OCI-M2 (cell line): ENCODE results near the gene CES4A.
"Not testable (repeated sequence)": the region's sequence is repeated elsewhere in the genome, so short reads cannot be mapped to it uniquely, and the experiment has no call there.

ENCODE experiments used
- DNase-seq: peaks from one replicate; lab custom pipeline; 2025; ENCODE audit not compliant: unreplicated experiment; lab: John Stamatoyannopoulos, UW

CES4A gene

DNA sequence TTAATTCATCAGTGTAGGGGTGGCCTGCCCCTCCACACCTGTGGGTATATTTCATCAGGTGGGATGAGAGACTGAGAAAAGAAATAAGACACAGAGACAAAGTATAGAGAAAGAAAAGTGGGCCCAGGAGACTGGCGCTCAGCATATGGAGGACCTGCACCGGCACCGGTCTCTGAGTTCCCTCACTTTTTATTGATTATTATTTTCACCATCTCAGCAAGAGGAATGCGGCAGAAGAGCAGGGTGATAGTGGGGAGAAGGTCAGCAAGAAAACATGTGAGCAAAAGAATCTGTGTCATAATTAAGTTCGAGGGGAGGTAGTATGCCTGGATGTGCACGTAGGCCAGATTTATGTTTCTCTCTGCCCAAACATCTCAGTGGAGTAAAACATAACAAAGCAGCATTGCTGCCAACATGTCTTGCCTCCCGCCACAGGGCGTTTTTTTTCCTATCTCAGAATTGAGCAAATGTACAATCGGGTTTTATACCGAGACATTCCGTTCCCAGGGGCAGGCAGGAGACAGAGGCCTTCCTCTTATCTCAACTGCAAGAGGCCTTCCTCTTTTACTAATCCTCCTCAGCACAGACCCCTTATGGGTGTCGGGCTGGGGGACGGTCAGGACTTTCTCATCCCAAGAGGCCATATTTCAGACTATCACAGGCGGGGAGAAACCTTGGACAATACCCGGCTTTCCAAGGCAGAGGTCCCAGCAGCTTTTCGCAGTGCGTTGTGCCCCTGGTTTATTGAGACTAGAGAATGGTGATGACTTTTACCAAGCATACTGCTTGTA is 32.8 kb upstream of the CES4A start:
- DNase-seq, result not testable (repeated sequence)

DNA sequence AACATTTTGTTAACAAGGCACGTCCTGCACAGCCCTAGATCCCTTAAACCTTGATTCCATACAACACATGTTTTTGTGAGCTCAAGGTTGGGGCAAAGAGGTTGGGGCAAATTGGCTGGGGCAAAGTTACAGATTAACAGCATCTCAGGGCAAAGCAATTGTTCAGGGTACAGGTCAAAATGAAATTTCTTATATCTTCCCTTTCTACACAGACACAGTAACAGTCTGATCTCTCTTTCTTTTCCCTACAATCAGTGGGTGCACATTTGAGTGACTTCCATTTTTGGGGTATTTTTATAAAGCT is 32.3 kb upstream of the CES4A start:
- not testable (repeated sequence) for DNase-seq

DNA sequence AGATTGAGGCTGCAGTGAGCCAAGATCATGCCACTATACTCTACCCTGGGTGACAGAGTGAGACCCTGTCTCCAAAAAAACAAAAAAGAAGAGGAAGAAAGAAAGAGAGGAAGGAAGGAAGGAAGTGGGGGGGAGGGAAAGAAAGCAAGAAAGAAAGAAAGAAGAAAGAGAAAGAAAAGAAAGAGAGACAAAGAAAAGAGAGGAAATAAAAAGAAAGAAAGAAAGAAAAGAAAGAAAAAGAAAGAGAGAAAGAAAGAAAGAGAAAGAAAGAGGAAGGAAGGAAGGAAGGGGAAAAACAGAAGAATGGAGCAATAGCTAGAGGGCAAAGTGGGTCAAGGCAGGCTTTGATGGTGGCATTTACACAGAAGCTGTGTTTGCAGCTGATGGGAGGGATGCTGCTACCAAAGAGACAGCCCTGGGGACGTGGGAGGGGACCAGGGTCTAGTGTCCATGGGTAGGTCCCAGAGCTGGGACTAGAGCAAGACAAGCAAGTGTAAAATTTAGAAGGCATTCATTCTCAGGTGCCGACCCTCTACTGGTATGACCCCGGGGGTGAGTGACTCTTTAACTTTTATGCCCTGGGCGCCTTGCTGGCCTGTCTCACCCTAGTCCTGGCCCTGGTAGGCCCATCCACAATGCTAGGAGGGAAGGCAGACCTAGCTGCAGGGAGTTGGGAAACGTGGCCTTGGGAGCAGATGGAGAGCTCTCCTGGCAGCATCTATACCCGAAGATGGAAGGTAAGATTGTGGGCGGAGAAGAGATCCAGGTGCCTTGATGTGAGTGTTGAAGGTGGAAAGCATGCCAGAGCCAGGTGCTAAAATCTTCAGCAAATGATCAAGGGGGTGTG is 29.3 kb upstream of the CES4A start:
- no peak for DNase-seq

DNA sequence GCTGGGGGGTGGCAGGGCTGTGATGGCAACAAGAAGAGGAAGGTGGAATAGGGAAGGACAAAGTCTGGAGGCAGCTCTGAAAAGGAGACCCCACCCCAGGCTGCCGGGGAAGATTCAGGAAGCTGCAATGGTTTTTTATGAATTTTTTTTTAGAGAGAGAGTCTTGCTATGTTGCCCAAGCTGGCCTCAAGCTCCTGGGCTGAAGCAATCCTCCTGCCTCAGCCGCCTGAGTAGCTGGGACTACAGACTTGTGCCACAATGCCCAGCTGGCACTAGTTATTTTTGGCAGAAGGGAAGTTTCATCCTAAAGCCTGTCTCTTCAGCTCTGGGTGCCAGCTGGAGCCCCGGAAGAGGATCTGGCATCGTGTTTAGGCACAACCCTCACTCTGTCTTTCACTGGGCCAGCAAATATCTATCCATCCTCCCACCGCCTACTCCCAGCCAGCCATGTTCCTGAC is 28.7 kb upstream of the CES4A start:
- DNase-seq, result no peak

DNA sequence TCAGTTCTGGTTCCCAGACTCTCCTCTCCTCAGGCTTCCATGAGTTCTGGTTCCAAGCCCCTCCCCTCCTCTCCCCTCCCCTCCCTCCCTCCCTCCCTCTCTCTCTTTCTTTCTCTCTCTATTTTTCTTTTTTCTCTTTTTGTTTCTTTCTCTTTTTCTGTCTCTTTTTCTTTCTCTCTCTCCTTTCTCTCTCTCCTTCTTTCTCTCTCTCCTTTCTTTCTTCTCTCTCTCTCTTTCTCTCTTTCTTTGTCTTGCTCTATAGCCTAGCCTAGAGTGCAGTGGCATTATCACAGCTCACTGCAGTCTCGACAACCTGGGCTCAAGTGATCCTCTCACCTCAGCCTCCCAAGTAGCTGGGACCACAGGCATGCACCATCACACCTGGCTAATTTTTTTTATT is 28.1 kb upstream of the CES4A start:
- no peak for DNase-seq

DNA sequence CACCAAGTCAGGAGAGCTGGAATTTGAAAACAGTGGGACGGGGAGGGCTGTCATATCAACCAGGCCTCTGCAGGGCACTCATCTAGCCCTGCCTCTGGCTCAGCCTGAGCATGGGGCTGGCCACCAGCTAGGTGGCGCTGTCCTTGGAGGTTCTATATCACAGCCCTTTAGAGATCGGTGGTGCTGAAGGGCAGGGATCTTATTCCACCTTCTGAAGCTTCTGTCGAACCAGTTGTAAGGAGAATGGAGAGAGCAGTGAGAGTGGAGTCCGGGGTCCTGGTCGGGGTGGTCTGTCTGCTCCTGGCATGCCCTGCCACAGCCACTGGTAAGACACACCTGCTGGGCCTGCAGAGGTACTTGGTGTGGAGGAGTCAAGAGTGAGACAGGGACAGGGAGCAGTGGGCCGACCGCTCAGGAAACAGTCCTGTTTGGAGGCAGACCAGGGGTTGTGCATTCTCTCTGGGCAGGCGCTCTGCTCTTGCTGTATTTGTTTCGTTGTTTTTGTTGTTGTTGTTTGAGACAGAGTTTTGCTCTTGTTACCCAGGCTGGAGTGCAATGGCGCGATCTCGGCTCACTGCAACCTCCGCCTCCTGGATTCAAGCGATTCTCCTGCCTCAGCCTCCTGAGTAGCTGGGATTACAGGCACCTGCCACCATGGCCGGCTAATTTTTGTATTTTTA is 27.2 kb upstream of the CES4A start, which contains the start of gene CES3:
Gene CES3 (plus strand): TSS at position 202 of the 680 bp plus-strand sequence. CDS start 42 bp downstream, at position 244.
- DNase-seq, result peak; percentile 47

DNA sequence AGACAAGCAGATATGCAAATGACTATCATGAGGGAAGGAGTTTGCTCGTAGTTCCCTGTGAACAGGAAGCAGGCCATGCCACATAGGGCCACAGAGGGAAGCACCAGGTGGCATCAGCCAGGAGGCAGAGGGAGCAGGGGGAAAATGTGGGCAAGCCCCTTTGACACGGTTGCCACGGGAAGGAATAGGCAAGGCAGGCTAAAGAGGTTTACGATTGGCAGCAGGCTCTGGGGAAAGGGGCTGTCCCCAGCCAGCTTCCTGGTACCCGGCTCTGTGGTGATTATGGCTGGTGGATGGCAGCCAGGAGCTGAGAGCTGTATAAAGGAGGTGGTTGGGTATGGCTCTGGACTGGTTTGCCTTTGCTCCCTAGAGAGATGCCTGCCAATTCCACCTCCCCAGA is 26.5 kb upstream of the CES4A start:
- no peak for DNase-seq

DNA sequence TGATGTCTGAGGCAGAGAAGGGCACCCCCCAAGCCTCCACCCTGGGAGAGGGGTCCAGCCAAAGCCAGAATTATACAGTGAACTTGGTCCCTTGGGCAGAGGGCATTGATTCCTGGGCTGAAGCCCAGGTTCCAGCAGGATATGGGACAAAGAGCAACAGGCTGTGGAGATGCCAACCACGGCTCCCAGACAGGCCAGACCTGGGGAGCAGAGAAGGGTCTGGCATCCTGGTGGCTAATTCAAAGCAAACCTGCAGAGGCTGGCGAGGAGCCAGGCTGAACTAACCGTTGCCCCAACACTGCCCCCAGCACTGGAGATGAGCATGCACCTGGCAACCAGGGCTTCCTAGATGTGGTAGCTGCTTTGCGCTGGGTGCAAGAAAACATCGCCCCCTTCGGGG is 24.3 kb upstream of the CES4A start:
- no peak for DNase-seq

DNA sequence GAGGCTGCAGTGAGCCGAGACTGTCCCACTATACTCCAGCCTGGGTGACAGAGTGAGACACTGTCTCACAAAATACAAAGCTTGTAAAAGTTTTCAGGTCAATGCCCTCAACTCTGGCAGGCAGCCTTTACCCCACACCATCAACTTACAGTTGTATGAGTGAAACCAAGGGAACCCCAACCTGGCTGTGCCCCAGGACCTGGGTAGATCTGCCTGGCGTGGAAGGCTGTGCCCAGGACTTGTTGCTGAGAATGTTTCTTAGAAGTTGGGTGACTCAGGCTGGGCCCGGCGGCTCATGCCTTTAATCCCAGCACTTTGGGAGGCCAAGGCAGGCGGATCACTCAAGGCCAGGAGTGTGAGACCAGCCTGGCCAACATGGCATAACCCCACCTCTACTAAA is 19.5 kb upstream of the CES4A start:
- no peak for DNase-seq

DNA sequence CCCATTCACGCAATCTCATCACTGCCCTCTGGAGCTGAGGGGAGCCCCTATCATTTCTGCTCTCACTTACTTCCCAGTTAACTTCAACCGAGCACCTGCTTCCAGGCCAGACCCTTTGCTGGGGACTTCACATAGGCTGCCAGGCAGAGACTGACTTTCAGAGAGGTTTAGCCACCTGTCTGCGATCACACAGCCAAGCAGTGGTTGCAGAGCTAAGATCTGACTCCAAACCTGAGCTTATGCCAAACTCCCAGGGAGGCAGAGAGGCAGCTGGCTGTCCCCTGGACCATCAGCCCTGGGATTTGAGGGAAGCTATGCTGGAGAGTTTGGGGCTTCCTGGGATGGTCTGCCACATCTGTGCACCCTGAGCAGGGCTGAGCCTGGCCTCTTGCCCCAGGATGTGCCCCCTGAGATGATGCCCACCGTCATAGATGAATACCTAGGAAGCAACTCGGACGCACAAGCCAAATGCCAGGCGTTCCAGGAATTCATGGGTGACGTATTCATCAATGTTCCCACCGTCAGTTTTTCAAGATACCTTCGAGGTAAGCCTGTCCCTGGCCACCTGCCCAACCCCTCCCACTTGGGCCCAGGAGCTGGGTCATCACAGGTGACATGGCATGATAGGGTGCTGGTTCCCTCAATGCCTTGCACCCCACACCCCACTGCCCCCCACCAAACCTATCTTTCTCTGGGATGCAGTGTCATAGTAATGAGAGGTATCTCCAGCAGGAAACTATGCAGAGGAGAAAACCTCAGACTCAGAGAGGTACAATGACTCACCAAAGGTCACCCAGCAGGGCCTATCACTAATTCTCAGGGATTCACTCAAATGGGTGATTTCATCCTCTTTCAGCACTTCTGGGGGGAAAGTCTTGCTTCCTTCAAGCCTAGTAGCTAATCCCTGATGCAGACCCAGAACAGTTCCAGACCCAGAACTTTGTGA is 17.3 kb upstream of the CES4A start:
- DNase-seq, result no peak

DNA sequence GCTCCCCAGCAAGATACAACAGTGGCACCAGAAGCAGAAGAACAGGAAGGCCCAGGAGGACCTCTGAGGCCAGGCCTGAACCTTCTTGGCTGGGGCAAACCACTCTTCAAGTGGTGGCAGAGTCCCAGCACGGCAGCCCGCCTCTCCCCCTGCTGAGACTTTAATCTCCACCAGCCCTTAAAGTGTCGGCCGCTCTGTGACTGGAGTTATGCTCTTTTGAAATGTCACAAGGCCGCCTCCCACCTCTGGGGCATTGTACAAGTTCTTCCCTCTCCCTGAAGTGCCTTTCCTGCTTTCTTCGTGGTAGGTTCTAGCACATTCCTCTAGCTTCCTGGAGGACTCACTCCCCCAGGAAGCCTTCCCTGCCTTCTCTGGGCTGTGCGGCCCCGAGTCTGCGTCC is 15.4 kb upstream of the CES4A start:
- DNase-seq, result no peak

DNA sequence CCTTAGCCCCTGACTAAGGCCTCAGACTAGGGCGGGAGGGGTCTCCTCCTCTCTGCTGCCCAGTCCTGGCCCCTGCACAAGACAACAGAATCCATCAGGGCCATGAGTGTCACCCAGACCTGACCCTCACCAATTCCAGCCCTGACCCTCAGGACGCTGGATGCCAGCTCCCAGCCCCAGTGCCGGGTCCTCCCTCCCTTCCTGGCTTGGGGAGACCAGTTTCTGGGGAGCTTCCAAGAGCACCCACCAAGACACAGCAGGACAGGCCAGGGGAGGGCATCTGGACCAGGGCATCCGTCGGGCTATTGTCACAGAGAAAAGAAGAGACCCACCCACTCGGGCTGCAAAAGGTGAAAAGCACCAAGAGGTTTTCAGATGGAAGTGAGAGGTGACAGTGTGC is 14.7 kb upstream of the CES4A start:
- DNase-seq, result no peak

DNA sequence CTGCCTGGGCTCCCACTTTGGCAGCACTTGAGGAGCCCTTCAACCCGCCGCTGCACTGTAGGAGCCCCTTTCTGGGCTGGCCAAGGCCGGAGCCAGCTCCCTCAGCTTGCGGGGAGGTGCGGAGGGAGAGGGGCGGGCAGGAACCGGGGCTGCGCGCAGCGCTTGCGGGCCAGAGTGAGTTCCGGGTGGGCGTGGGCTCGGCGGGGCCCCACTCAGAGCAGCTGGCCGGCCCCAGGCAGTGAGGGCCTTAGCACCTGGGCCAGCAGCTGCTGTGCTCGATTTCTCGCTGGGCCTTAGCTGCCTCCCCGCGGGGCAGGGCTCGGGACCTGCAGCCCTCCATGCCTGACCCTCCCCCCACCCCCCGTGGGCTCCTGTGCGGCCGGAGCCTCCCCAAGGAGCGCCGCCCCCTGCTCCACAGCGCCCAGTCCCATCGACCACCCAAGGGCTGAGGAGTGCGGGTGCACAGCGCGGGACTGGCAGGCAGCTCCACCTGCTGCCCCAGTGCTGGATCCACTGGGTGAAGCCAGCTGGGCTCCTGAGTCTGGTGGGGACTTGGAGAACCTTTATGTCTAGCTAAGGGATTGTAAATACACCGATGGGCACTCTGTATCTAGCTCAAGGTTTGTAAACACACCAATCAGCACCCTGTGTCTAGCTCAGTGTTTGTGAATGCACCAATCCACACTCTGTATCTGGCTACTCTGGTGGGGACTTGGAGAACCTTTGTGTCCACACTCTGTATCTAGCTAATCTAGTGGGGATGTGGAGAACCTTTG is 14.0 kb upstream of the CES4A start:
- DNase-seq, result not testable (repeated sequence)

DNA sequence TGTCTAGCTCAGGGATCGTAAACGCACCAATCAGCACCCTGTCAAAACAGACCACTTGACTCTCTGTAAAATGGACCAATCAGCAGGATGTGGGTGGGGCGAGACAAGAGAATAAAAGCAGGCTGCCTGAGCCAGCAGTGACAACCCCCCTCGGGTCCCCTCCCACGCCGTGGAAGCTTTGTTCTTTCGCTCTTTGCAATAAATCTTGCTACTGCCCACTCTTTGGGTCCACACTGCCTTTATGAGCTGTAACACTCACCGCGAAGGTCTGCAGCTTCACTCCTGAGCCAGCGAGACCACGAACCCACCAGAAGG is 13.5 kb upstream of the CES4A start:
- DNase-seq, result not testable (repeated sequence)

DNA sequence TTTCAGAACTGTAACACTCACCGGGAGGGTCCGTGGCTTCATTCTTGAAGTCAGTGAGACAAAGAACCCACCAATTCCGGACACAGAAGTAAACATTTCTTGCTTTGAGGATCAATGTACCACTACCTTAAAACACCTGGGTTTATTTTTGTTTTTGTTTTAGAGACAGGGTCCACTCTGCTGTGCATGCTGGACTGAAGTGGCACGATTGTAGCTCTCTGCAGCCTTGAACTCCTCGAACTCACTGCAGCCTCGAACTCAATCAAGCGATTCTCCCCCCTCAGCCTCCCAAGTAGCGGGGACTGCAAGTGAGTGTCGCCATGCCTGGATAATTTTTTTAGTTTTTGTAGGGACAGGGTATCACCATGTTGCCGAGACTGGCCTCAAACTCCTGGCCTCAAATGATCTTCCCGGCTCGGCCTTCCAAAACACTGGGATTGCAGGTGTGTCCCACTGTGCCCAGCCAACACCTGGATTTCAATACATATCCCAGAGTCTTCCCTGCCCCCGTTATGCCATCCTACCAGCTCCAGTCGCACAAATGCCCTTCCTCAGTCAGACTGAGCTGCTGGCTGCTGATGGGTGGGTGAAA is 13.0 kb upstream of the CES4A start:
- no peak for DNase-seq

DNA sequence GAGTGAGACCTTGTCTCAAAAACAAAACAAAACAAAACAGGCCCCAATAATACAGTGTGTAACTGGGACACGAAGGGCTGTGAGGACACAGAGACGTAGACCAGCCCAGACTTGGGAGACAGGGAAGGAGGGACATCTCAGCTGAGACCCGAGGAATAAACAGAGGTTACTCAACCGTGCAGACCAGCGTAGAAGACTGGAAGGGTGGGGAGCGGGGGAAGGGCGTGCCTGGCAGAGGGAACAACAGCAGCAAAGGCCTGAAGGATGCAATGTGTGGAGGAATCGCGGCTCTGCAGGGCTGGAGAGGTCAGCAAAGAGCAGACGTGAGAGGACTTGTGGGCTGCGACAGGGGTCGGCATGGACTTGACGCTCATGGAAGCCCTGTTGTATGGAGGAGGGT is 11.6 kb upstream of the CES4A start:
- DNase-seq, result no peak

DNA sequence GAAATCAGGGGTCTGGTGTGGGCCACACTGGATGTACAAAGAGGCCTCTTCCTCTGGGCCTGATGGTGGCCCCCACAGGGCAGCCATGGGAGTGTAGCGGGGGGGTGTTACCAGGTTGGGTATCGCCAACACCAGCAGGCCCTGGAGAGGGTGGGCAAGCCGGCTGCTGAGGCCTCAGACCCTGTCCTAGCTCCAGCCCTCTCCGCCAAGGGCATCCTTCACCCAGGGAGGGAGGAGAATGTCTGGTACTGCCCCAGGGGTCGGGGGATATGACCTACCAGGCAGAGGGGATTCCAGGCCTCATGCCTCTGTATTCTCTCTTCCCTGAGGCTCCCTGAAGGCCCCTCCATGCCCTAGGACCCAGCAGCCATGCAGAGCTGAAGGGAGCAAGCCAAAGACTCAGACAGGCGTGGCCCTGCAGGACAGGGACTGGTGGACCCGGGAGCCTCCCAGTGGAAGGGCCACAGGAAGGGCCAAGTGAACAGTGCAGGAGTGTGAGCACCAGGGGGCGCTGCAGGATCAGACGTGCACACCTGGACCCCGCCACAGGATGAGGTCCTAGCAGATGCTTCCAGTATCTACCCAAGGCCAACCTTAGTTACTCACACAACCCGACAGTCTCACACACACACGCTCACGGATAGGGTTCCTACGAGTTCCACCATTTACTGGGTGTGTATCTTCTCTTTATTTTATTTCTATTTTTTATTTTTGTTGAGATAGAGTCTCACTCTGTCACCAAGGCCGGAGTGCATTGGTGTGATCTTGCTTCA is 10.9 kb upstream of the CES4A start:
- DNase-seq, result peak; percentile 32

DNA sequence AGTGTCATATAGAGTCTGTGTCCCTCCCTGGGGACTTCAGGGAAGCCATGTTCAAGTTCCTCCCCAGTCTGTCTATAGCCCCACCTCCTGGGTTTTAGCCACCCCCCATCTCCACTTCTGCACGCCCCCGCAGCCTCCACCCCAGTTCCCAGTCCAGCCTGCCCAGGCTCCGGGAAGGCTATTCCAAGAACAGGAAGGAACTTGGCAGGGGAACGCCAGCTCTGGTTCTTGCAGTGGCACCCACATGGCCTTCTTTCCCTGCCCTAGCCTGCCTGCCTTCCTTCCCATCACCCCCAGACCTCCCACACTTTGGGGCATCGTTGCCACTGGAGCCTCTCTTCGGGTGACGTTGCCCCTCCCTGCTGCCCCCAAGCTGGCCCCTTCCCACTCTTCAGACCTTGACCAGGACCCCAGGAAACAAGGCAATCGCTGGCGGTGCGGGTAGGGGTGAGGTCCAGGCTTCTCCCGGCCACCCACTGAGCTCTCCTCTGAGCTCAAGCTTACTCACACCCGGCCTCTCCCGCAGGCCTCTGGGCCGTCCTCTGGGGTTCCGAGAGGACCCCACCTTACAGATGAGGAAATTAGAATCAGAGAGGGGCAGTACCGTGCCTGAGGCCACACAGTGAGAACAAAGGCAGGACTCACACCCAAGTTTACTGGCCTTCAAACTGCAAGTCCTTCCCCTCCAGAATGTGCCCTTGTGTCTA is 9.2 kb upstream of the CES4A start:
- no peak for DNase-seq
